ENCODE measurements around the gene HS3ST6. TPM values are rescaled to one million over a fixed set of nuclear protein-coding genes. Genes with fewer than 3 reads are reported as not detected.

The HS3ST6 gene
- total and polyA plus RNA-seq, 2 experiments from 2014 or later, result 0.41 TPM; not detected in 1

GRCh38 chr16:1874854-1875253, 43.4 kb downstream of the HS3ST6 start:
- no peak for DNase-seq (ENCODE audit: low spot score)
- H3K27me3 ChIP-seq, result peaks cover 32% of the 10 kb centered on the region
- no peak overlapping the region for H3K4me3 ChIP-seq
- no peaks in the 10 kb centered on the region for H3K9me2 ChIP-seq (replicated peaks; ENCODE audit: insufficient read depth)
- no peak overlapping the region for H2AFZ ChIP-seq
- H3K4me1 ChIP-seq (ENCODE audit: insufficient read depth), result no peaks in the 10 kb centered on the region
- H3K36me3 ChIP-seq (replicated peaks; ENCODE audit: insufficient read depth, low read depth), result no peaks in the 10 kb centered on the region
- H3K27ac ChIP-seq, result no peak overlapping the region
- TF ChIP-seq EZH2 (IDR thresholded peaks at IDR 0.05; ENCODE audit: borderline replicate concordance) (no peak), EZH2phosphoT487 (IDR thresholded peaks at IDR 0.05; ENCODE audit: low read depth, severe bottlenecking, unreplicated experiment) (no peak)
- no peaks in the 10 kb centered on the region for H4K20me1 ChIP-seq (ENCODE audit: insufficient read depth, poor library complexity, severe bottlenecking)
- H3K9me3 ChIP-seq (ENCODE audit: low read depth), result no peaks in the 10 kb centered on the region
- WGBS (ENCODE audit: low lambda C conversion rate, missing lambda C conversion rate), result 71% methylated on average over 6 of the region's 6 CpGs
- H3K79me2 ChIP-seq, result no peaks in the 10 kb centered on the region
- no peak overlapping the region for H3K4me2 ChIP-seq

GRCh38 chr16:1871974-1872635, 46.1 kb downstream of the HS3ST6 start, which contains the start of gene MEIOB:
Gene MEIOB, minus strand, starts transcription at chr16:1872164. Its CDS starts 3,989 bp downstream, at chr16:1868175.
- 10% methylated on average over 25 of the region's 68 CpGs for WGBS (ENCODE audit: low lambda C conversion rate, missing lambda C conversion rate)
- peak; percentile 44 for DNase-seq (ENCODE audit: low spot score)

GRCh38 chr16:1870365-1871082, 47.7 kb downstream of the HS3ST6 start:
- Histone ChIP-seq H3K27me3 (peaks cover 29% of the 10 kb centered on the region), H3K4me2 (no peak overlapping the region), H3K4me3 (no peak overlapping the region), H3K9me3 (ENCODE audit: low read depth) (no peaks in the 10 kb centered on the region), H3K4me1 (ENCODE audit: insufficient read depth) (no peaks in the 10 kb centered on the region), H3K79me2 (no peaks in the 10 kb centered on the region), H3K36me3 (replicated peaks; ENCODE audit: insufficient read depth, low read depth) (no peaks in the 10 kb centered on the region), H4K20me1 (ENCODE audit: insufficient read depth, poor library complexity, severe bottlenecking) (no peaks in the 10 kb centered on the region), H3K27ac (peak overlapping the region; percentile 66), H2AFZ (no peak overlapping the region), H3K9me2 (replicated peaks; ENCODE audit: insufficient read depth) (no peaks in the 10 kb centered on the region)
- 49% methylated on average over 9 of the region's 9 CpGs for WGBS (ENCODE audit: low lambda C conversion rate, missing lambda C conversion rate)
- DNase-seq (ENCODE audit: low spot score), result peak; percentile 28
- TF ChIP-seq EZH2phosphoT487 (IDR thresholded peaks at IDR 0.05; ENCODE audit: low read depth, severe bottlenecking, unreplicated experiment), result no peak
- TF ChIP-seq EZH2 (IDR thresholded peaks at IDR 0.05; ENCODE audit: borderline replicate concordance), result no peak
- no peak for TF ChIP-seq CTCF (IDR thresholded peaks at IDR 0.05; ENCODE audit: poor library complexity)

More at GRCh38 chr16:1871974-1872635, 46.1 kb downstream of the HS3ST6 start, which contains the start of gene MEIOB:
- no peak for TF ChIP-seq CTCF (IDR thresholded peaks at IDR 0.05; ENCODE audit: poor library complexity)
- peak; percentile 89 for TF ChIP-seq EZH2 (IDR thresholded peaks at IDR 0.05; ENCODE audit: borderline replicate concordance)
- no peak for TF ChIP-seq EZH2phosphoT487 (IDR thresholded peaks at IDR 0.05; ENCODE audit: low read depth, severe bottlenecking, unreplicated experiment)
- Histone ChIP-seq H3K27me3 (peaks cover 24% of the 10 kb centered on the region), H3K36me3 (replicated peaks; ENCODE audit: insufficient read depth, low read depth) (no peaks in the 10 kb centered on the region), H3K4me3 (no peak within 1 kb of the TSS), H3K79me2 (no peaks in the 10 kb centered on the region), H3K27ac (no peak within 1 kb of the TSS), H4K20me1 (ENCODE audit: insufficient read depth, poor library complexity, severe bottlenecking) (no peaks in the 10 kb centered on the region), H3K9me2 (replicated peaks; ENCODE audit: insufficient read depth) (no peaks in the 10 kb centered on the region), H3K4me2 (peak within 1 kb of the TSS; percentile 70), H3K4me1 (ENCODE audit: insufficient read depth) (no peaks in the 10 kb centered on the region), H2AFZ (peak within 1 kb of the TSS; percentile 63), H3K9me3 (ENCODE audit: low read depth) (no peaks in the 10 kb centered on the region)
